Measurements from ENCODE around the gene ADRA2B.

GRCh38 chr2:96139181-96139758, 22.9 kb upstream of the ADRA2B start:
- TF ChIP-seq TCF12 (IDR thresholded peaks at IDR 0.05; ENCODE audit: low read depth) (no peak), TAF1 (IDR thresholded peaks at IDR 0.05; ENCODE audit: low read depth) (no peak), CEBPB (IDR thresholded peaks at IDR 0.05) (no peak), EP300 (IDR thresholded peaks at IDR 0.05; ENCODE audit: borderline replicate concordance) (no peak), MAX (IDR thresholded peaks at IDR 0.05) (no peak), NFIC (IDR thresholded peaks at IDR 0.05) (no peak), USF1 (IDR thresholded peaks at IDR 0.05) (no peak), FOXM1 (IDR thresholded peaks at IDR 0.05; ENCODE audit: borderline replicate concordance, low read depth) (no peak), EGR1 (IDR thresholded peaks at IDR 0.05) (no peak), YY1 (IDR thresholded peaks at IDR 0.05; ENCODE audit: low read depth) (no peak), RAD21 (IDR thresholded peaks at IDR 0.05; ENCODE audit: low read depth) (no peak), CREB1 (IDR thresholded peaks at IDR 0.05; ENCODE audit: low read depth) (no peak)
- TF ChIP-seq, protein P1, sequence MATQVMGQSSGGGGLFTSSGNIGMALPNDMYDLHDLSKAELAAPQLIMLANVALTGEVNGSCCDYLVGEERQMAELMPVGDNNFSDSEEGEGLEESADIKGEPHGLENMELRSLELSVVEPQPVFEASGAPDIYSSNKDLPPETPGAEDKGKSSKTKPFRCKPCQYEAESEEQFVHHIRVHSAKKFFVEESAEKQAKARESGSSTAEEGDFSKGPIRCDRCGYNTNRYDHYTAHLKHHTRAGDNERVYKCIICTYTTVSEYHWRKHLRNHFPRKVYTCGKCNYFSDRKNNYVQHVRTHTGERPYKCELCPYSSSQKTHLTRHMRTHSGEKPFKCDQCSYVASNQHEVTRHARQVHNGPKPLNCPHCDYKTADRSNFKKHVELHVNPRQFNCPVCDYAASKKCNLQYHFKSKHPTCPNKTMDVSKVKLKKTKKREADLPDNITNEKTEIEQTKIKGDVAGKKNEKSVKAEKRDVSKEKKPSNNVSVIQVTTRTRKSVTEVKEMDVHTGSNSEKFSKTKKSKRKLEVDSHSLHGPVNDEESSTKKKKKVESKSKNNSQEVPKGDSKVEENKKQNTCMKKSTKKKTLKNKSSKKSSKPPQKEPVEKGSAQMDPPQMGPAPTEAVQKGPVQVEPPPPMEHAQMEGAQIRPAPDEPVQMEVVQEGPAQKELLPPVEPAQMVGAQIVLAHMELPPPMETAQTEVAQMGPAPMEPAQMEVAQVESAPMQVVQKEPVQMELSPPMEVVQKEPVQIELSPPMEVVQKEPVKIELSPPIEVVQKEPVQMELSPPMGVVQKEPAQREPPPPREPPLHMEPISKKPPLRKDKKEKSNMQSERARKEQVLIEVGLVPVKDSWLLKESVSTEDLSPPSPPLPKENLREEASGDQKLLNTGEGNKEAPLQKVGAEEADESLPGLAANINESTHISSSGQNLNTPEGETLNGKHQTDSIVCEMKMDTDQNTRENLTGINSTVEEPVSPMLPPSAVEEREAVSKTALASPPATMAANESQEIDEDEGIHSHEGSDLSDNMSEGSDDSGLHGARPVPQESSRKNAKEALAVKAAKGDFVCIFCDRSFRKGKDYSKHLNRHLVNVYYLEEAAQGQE (IDR thresholded peaks at IDR 0.05; ENCODE audit: low read depth) = no peak
